GM18505 (cell line): ENCODE data around the gene ZFPM1.

Experiments
- ATAC-seq: cut with Tn5 transposase; IDR thresholded peaks from one replicate; pipeline ENCODE4 v1.9.1; 2021; ENCODE audit not compliant: unreplicated experiment
- POLR2A ChIP-seq: IDR thresholded peaks from 4 replicates; pipeline ENCODE4 v1.6.1; 2011; ENCODE audit warnings: borderline replicate concordance; ENCODE audit not compliant: insufficient read depth, insufficient read length; ENCODE audit errors: extremely low read depth

Gene ZFPM1

DNA sequence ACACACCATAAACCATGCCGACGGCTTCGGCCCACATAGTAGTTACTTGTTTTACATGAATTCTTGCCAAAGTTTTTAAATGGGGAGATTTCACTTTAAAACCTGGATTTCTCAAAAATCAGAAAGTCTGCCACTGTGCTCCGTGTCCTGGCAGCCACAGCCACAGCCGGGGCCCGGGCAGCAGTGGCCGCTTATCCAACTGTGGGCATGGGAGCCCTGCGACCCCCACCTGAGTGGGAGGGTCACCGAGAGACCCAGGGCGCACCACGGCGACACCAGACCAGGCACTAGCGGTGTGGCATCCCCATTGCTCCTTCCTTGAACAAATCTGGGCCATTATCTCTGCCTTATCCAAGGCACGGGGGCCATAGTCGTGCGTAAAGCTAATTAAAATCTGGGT, 40.3 kb upstream of the ZFPM1 start:
- TF ChIP-seq POLR2A: no peak
- no peak for ATAC-seq

DNA sequence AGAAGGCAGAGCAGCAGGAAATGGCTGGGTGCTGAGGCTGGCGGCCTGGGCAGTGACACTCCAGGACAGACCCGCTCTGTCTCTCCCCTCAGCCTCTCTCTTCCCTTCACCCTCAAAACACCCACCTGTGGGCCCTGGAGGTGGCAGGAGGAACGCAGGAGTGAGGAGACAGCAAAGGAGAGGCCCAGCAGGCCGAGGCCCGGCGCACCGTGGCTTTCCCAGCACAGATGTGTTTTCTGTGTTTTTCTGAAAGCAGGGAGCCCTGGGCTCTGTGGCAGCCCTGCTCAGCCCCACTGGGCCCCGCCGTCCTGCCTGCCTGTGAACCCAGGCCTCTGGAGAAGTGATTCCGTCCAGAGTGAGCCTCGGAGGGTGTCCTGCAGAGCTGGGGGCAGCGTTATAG, 39.8 kb upstream of the ZFPM1 start:
- no peak for TF ChIP-seq POLR2A
- no peak for ATAC-seq

DNA sequence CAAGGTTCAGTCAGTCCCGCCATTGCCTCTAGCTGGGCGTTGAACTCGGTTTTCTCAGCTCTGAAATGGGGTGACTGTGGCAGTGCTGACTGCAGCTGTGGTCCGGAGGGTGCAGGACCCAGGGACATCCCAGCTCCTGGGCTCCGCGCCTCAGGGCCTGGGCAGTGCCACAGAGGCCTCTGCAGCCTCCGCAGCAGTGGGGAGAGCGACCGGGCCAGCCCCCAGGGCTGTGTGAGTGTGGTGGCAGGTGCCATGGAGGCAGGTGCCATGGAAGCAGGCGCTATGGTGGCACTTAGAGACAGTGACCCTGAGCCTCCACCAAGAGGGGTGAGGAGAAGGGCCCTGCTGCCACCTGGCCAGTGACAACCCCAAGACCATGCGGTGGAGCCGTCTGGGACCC, 39.4 kb upstream of the ZFPM1 start:
- no peak for TF ChIP-seq POLR2A
- ATAC-seq: no peak

DNA sequence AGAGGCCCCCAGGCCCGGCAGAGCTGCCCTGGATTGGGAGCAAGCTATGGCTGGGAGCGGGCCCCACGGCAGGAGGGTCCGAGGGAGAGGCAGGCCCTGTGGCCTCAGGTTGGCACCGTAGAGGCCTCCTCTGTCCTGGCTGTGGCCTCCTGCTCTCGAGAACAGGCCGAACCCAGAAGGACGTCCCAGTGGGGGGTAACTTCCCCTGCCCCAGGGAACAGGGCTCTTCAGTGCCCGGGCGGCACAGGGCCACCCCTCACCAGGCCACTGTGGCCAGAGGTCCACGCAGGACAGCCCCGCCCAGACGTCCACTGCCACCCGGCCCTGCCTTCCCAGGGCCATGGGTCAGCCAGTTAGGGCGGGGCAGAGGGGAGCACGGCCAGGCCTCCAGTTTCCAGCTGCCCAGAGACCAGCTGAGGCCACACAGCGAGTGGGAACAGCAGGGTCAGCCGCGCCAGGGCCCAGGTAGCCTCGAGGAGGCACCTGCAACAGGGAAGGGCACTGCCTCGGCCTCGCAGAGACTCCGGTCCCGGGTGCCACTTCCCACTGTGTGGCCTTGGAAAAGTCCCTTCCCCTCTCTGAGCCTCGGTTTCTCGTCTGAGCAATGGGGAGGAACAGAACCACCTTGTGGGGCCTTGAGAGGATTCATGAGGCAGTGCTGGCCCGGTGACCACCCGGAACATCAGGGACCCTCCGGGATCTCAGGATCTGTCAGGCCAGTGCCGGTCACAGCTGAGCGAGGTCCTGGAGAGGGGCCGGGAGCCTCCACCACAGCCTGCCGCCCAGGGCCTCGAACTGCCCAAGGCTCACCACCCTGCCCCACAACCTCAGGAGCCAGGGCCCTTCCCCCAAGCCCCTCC, 38.3 kb upstream of the ZFPM1 start:
- no peak for ATAC-seq
- TF ChIP-seq POLR2A: no peak

DNA sequence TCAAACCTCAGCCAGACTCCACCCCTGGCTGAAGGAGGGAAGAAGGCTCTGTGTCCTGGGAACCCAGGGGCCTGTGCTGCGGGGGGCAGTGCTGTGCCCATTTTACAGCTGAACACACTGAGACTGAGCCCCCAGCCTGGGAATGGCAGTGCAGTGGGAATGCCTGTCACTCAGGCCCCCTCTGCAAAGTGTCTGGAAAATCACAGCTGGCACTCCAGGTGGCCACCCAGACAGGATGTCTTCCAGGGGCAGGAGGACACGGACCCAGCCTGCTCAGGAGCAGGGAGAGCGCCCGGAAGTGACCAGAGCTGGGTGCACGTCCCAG, 37.7 kb upstream of the ZFPM1 start:
- ATAC-seq: no peak
- TF ChIP-seq POLR2A: no peak

DNA sequence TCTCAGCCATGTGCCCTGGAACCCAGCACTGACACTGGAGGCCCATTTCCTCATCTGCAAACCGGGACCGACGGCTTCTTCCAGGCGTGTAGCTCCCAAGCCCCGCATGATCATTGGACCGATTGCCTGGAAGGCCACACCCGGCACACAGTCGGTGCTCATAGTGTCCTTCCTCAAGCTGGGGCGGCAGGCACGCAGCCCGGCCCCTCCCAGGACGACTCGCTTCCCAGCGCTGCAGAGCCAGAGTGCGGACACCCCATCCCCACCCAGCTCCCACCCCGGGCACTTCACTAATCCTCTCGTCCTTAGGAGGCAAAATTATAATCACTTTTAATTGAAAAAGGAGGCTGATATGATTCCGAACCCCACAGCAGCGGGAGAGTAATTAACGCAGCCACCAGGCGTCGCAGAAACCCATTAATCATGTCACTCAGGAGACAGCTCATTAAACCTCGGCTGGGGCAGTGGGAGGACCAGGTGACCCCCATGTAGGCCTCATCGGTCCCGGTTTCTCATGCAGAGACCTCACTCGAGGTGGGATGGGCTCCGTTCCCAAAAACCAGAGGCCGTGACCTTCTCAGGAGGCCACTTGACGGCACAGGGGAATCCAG, 37.3 kb upstream of the ZFPM1 start:
- TF ChIP-seq POLR2A: no peak
- ATAC-seq: no peak

DNA sequence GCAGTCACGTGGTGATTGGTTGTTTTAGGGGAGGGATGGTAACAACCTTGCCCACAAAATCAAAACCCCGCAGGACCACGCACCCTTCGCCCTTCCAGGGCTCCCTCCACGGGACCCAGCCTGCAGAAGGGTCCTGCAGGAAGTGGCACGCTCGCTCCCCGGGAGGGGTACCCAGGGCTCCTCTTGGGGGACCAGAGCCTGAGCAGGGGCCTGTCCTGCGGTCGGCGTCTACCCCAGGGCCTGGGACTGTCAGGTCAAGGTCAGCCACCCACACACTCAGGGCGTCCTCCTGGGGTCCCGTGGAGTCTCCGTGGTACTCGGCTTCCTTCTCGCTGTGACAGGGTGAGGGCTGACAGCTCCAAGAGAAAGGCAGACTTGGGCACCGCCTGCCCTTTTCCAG, 36.4 kb upstream of the ZFPM1 start:
- no peak for TF ChIP-seq POLR2A
- ATAC-seq: no peak

DNA sequence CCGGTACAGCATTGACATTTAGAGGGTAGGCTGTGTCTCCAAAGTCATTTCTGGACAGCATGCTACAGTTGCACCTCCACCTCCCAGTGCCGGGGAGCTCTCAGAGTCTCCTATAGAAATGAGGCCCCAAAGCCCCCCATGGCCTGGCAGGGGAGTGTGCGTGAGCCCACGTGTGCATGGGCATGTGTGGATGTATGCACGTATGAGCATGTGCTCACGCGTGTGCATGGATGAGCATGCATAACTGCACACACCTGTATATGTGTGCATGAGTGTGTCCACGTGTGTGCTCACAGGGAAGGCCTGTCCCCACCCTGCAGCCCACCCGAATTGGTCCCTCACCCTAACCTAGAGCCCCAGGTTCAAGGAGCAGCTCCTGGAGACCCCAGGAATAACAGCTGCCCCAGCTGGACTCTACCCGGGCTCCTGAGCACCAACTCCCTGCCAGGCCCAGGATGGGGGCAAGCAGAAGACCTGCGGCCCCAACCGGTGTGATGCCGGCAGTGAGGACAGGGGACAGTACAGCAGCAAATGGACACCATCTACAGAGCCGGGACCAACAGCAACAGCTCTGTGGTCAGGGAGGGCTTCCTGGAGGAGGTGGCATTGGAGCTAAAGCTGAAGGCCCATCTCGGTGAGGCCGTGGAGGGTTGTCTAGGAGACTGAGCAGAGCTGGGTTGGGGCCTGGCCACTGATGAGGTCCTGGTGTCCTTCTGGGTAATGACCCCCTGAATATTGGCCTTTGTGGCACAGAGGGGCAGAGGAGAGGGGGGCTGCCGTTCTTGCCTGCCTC, 35.2 kb upstream of the ZFPM1 start:
- no peak for TF ChIP-seq POLR2A
- ATAC-seq: no peak

DNA sequence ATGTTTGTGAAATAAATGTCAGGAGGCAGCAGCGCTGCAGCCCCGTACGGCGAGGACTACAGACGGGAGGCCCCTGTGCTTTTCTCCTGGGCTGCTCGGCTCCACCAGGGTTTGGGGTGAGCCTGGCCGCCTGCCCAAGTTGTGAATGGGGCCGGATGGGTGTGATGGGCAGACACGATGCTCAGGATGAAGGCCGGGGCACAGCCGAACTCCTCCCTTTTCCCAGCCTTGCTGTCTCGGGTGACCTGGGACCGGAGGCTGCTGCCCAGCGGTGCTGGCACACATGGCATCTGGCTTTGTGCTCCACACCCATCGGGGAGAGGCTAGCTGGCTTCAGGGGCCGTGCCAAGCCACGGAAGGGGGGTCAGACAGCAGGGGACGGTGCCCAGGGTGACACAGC, 34.2 kb upstream of the ZFPM1 start:
- no peak for TF ChIP-seq POLR2A
- ATAC-seq: no peak

DNA sequence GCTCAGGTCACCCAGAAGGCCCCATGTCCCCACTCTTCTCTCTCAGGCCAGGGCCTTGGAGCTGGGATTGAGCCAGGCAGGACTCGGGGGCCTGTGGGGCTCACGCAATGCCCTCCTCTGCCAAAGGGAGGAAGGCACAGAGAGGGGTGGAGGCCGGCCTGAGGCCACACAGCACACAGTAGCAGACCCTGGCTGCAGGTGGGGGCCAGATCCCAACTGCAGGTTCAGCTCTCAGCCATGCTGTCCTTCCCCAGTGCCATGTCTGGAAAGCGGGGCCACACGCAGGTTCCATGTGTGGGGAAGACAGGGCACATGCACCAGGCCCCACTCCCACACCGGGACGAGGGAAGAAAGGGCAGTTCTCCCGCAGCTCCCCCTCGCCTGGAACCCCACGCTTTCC, 33.3 kb upstream of the ZFPM1 start:
- no peak for TF ChIP-seq POLR2A

DNA sequence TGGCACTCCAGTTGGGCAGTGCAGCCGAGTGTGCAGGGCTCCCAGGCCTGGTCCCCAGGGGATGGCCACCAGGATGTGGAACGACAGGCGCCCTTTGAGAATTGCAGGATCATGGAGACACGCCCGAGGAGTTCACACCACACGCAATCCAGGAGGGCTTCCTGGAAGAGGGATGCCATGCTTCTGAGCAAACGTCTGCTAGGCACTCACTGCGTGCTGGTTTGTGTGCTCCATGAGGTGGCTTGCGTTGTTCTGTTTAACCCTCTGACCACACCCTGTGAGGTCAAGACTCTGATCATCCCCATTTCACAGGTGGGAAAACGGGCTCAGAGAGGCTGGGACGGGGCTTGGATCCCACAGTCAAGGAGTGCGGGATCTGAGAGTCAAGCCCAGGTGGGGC, 32.6 kb upstream of the ZFPM1 start:
- TF ChIP-seq POLR2A: no peak
- ATAC-seq: no peak

More for the DNA sequence above, 33.3 kb upstream of the ZFPM1 start:
- no peak for ATAC-seq

DNA sequence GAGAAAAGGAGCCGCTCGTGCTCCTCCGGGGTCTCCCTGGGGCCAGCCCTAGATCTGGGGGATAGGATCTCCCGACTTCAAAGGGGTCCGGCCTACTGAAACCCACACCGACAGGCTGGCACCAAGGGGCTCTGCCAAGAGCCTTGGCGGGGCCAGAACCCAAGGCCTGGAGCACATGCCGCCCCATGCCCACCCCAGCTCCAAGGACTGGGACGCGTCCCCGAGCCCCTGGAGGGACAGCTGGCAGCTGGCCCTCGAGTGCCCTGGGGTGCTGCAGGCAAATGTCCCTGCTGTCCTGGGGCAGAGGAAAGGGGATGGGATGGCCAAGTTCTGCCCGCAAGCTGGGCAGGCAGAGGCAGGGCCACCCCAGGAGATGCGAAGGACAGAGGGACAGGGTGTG, 31.8 kb upstream of the ZFPM1 start:
- no peak for ATAC-seq
- TF ChIP-seq POLR2A: no peak

DNA sequence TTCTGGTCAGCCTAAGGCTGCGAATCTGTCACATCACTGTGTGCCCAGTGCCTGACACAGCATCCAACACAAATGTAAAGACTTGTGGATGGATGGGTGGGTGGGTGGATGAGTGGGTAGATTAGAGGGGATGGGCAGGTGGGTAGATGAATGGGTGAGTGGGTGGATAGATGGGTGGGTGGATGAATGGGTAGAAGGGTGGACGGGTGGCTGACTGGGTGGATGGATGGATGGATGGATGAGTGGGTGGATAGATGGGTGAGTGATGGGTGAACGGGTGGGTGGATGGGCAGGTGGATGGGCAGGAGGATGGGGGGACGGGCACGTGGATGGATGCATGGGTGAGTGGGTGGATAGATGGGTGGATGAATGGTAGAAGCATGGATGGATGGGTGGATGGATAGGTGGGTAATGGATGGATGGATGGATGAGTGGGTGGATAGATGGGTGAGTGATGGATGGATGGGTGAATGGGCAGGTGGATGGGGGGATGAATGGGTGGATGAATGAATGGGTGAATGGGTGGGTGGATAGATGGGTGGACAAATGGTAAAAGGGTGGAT, 31.1 kb upstream of the ZFPM1 start:
- no peak for TF ChIP-seq POLR2A
- no peak for ATAC-seq

DNA sequence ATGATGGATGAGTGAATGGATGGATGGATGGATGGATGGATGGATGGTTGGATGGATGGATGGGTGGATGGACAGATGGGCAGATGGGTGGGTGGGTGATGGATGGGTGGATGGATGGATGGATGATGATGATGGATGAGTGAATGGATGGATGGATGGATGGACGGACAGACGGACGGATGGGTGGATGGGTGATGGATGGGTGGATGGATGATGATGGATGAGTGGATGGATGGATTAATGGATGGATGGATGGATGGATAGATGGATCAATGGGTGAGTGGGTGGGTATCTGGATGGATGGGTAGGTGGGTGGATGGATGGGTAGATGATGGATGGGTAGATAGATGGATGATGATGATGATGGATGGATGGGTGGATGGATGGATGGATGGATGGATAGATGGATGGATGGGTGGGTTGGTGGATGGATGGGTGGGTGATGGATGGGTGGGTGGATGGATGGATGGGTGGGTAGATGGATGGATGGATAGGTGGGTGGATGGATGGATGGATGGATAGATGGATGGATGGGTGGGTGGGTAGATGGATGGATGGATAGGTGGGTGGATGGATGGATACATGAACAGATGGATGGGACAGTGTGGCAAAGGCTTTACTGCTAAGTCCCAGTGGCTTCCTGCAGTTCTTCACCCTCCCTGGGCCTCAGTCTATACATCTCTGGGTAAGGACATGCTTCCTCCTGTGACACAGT, 30.2 kb upstream of the ZFPM1 start:
- TF ChIP-seq POLR2A: no peak
- no peak for ATAC-seq

DNA sequence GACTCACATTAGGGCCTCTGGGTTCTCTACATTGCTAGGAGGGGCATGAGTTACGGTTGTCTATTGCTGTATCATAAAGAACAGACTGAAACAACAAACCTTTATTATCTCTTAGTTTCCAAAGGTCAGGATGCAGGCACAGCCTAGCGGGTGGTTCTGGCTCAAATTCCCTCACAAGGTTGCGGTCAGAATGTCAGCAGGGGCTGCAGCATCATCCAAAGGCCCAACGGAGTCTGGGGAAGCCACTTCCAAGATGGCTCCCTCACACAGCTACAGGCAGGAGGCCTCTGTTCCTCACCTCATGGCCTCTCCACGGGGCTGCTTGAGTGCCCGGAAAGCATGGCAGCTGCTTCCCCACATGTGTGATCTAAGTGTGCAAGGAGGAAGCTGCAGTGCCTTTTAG, 29.6 kb upstream of the ZFPM1 start:
- no peak for TF ChIP-seq POLR2A
- no peak for ATAC-seq
